ENCODE results near the gene WBP1.
"Not testable (repeated sequence)": the region's sequence is repeated elsewhere in the genome, so short reads cannot be mapped to it uniquely, and the experiment has no call there.

The WBP1 gene

DNA sequence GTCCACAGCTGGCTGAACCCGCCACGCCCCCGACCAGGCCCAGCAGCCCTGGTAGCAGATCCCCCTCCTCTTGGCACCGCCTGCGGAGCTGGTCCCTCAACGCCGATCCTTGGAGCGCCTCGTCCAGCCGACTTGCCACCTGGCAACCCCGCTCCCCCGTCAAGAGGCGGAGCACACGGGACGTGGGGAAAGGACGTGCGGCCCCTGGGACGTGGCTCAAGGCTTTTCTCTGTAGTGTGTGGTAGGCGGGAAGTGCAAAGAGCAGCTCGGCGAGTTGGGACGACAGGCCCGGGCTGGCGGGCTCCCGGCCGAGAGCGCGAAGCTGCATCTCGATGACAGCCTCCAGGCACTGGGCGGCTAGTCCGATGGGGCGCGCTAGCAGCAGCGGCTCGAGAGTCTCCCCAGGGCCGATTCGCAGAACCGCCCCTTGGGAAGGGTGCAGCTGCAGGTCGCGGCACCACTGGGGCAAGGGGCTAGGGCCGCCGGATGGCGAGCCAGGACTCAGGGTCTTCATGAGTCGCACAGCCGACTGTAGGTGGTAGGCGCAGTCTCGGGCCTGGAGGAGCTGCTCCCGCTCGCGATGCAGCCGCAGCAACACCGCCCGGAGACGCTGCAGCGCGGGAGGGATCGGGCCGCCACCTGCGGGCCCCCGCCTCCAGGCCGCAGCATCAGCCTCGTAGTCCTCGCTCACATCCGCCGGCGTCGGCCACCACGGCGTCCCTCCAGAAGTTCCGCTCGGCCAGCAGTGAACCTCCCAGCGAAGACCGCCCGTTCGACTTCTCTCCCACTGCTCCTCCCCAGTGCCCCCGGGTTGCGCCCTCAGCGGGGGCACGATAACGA is 23.9 kb downstream of the WBP1 start:
- DNase-seq = peak in 15 of 58 donors; percentile 51 to 84 (median 71)

DNA sequence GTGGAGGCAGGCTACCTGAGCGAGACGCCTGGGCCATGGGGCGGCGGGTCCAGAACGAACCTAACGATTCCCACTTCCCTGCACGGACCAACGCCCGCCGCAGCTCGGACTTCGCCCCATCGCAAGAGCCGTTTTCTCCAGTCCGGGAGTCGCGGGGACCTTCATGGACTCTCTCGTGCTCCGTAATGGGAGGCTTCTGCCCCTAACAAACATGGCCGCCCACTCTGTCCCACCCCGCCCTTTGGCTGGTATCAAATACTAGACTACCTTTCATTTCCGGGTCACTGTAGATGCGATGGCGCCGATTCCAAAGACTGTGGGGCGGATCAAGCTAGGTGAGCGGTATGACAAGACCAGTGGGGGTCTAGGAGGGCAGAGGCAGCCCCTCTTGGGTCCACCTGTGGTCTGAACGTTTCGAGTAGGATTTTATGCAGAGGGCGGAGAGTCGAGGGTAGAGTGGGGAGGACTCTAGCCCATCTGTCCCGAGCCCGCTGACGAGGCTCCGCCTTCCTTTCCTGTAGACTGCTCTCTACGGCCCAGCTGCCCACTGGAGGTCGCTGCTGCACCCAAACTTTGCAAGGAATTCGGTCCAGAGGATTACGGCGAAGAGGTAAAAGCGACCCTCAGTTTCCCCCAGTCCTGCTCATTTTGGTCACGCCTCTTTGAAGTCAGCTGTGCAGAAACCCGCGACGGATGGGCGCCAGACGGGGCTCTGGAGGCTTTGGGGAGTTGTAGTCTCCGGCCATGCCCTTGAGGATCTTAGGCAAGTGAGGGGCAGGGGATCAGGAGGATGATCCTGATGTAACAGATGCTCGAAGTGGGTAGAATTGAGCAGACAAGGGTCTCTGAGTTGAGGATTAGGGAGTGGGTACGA is 24.8 kb downstream of the WBP1 start, which contains the start of the genes CCDC142 and TTC31:
Gene CCDC142, minus strand, starts transcription at position 198 of the 874 bp plus-strand sequence. Its CDS starts 161 bp downstream, at position 37.
Gene TTC31, plus strand, starts transcription at position 281 of the 874 bp plus-strand sequence. Its CDS starts 15 bp downstream, at position 296.
- peak; percentile 85 to 100 (median 95) for DNase-seq

DNA sequence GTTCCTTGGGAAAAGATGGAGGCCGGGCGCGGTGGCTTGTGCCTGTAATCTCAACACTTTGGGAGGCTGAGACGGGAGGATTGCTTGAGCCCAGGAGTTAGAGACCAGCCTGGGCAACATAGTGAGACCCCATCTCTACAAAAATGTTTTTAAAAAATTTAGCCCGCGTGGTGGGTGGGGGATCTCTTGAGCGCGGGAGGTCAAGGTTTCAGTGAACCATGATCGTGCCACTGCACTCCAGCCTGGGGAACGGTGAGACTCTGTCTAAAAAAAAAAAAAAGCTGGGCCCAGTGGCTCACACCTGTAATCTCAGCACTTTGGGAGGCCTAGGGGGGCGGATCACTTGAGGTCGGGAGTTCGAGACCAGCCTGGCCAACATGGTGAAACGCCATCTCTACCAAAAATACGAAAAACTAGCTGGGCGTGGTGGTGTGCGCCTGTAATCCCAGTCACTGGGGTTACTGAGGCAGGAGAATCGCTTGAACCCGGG is 25.5 kb downstream of the WBP1 start:
- DNase-seq = not testable (repeated sequence)

DNA sequence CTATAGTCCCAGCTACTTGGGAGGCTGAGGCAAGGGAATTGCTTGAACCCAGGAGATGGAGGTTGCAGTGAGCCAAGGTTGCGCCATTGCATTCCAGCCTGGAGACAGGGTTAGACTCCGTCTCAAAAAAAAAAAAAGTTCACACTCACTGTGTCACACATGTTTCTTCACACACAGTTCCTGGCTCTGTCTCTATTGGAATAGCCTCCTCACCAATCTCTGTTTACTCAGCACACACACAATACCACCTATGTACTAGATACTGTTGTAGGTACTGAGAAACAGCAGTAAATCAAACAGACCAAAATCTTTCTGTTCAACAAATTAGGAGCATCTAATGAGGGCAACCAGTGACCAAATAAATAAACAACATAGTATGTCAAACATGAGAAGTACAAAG is 27.9 kb downstream of the WBP1 start:
- DNase-seq = no peak

DNA sequence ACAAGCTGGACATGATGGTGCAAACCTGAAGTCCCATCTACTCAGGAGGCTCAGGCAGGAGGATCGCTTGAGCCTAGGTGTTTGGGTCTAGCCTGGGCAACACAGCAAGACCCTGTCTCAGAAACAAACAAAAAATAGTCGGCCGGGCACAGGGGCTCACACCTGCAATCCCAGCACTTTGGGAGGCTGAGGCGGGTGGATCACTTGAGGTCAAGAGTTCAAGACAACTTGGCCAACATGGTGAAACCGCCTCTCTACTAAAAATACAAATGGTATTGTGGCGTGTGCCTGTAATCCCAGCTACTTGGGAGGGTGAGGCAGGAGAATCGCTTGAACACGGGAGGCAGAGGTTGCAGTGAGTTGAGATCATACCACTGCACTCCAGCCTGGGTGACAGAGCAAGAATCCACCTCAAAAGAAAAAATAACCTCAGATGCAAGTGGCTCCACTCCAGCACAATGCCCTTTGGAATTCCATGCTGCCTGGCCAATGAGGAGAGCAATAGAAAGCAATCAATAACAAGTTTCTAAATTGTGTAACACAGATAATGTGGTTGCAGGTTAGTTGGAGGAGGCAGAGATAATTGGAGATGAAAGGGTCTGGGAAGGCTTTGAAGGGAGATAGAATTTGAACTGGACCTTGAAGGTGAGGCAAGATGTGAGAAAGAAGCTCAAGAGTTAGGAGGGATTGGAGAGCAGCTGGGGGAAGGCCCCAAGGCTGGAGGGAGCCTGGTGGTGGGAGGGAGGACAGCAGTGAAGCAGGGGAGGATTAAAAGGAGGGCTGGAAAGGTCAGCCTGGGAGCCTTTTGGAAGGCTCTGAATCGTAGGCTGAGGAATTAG is 30.6 kb downstream of the WBP1 start:
- DNase-seq = no peak

DNA sequence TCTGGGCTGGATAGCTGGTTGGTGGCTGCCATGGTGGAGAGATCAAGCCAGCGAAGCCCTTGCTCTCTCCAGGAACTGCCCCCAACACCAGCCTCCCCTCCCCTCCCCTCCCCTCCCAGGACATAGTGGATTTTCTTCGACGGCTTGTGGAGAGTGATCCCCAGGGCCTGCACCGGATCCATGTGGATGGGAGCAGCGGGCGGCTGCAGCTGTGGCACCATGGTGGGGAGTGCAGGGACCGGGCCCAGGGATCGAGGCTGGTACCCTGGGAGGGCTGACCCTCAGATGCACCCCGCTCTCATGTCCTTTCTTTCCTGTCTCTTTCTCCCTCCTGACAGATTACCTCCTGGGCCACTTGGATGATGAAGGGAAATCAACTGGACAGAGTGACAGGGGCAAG is 31.7 kb downstream of the WBP1 start:
- DNase-seq = no peak

DNA sequence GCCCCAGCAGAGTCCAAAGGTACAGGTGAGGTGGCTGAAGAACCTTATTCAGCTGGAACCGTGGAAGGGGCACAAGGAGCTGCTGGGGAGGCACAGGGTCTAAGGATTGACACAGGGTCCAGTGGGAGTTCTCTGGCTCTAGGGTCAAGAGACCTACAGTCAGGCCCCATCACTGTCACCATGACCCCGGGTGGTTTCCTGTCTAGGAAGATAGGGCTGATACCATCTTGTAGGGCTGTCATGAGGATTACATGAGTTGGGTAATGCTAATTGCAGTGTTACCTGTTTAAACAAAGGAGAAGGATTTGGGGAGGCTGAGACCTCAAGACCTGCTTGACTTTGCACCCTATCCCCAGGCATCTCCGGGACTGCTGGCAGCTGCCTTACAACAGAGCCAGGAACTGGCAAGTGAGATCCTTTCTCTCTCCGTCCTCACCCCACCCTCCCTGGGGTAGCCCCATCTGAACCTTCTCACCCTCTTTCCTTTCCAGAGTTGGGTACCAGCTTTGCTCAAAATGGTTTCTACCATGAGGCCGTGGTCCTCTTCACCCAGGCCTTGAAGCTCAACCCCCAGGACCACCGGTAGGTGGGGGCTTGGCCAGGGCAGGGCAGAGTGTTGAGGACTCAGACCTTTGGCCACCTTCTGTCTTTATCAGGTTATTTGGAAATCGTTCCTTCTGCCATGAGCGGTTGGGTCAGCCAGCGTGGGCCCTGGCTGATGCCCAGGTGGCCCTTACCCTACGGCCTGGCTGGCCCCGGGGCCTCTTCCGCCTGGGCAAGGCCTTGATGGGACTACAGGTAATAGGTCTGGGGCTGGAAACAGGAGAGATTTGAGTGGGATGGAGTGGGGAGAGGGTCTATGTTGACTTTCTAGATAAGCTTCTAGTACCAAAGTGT is 33.7 kb downstream of the WBP1 start:
- no peak for DNase-seq

DNA sequence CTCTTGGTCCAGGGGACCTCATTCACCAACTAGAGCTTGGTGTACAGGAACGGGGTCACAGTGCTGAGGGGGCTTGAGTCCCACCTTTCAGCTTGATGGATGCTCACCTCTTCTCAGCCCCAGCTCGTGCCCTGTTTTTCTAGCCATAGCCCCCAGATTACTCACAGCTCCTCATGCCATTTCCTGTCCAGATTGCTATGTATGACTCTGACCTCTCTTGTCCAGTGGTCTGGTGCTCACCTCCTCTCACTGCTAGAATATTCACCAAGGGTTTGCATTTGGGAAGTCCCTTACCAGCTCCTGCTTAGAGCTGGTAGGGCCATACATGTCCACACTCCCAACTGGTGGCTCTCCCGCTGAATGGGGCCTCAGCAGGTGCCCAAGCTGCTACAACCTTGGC is 35.3 kb downstream of the WBP1 start:
- no peak for DNase-seq

DNA sequence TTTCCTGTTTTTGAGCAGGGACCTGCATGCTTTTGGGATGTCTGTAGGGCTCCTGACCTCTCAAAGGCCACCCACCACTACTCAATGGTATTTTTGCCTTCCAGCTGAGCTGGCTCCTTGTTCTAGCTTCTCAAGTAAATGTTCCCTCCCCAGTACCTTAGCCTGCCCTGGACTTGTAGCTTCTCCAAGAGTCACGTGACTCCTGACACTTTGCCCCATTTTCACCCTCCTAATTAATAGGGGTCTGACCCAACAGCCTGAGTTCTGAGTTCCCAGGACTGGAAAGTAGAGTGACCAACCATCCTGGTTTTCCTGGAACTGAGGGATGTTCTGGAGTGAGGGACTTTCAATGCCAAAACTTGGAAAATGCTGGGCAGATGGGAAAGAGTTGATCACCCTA is 37.2 kb downstream of the WBP1 start:
- no peak for DNase-seq

DNA sequence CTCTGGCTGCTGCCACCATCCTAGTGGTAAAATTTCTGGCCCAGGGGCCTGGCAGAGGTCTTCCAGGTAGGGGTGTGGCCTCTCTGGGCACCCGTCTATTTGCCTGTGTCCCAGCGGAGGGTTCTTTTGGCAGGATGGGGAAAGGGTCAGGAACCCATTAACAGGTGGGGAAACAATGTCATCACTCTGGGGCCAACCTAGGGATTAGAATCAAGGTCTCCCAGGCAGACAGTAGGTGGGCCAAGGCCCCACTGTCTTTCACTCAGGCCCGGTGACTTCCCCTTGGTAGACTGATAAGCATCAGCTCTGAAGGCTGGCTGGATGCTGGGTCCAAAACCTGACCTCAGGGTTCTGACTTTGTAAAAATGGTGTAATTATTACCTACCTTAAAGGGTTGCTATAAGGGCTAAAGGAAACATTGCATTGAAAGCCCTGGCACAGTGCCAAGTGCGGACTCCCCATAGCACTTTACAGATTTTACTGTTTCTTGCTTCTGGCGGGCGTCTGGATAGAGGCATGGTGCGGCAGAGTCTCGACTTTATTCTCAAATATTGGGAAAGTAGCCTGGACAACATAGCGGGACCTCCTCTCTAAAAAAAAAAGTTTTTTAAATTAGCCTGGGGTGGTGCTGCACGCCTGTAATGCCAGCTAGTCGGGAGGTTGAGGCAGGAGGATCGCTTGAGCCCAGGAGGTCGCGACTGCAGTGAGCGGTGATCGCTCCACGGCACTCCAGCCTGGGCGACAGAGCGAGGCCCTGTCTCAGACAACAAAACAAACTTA is 38.9 kb downstream of the WBP1 start:
- DNase-seq = no peak

DNA sequence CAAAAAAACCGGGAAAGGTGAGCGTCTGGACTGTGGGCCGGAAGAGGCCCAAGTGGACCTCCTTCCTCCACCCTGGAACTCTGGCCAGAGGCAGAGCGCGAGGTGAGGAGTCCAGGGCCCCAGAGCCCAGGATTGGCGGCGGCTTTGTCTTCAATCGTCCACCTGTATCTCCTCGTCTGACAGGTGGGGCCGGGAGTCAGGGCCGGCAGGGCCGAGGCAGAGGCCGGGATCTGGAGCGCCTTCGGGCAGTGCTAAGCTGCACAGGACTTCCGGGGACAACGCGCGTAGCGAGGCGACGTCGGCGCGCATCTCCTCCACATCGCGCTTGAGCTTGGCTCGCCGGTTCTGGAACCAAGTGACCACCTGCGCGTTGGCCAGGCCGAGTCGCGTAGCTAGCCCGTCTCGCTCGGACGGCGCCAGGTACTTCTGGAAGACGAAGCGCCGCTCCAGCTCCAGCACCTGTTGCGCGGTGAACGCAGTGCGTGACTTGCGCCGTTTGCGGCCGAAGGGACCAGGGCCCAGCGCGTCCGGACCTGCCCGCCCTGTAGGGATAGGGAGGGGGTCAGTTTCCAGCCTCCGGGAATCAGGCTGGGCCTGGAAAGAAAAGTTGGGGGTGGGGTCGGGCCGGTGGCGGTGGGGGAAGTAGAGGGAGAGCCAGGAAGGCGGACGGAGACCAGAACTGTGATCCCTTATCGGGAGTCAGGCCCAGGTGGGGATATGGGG is 39.7 kb downstream of the WBP1 start:
- no peak for DNase-seq

DNA sequence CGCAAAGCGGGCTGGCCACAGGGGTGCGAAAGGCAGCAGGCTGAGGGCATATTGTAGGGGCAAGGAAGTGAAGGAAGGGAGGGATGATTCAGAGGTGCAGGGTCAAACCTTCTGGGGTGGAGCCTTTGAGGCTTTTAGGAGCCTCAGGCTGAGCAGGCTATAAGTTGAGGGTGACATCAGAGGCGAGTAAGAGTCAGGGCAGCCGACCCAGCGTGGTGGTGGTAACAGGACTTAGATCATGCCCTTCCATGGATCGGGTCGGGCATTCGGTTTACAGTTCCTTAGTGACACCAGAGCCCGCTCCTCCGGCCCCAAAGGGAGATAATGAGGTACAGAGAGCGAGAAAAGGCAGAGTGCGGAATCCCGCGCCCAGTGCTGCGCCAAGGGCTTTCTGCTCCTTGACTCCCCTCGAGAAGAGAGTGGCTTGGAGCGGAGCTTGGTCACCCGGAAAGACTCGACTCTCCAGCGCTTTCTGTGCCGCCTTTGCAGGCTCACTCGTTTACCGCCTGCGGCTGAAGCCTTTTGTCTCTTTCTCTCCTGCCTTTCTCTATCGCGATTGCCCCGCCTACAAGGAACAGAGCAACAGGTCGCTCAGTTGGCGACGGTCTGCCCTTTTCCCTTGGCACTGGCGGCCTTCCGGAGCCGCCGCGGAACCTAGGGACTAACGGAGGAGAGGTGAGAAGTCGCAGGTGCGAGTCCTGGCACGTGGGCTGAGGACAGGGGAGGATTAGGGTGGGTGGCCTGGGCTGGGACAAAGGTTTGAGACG is 40.4 kb downstream of the WBP1 start:
- DNase-seq = no peak

DNA sequence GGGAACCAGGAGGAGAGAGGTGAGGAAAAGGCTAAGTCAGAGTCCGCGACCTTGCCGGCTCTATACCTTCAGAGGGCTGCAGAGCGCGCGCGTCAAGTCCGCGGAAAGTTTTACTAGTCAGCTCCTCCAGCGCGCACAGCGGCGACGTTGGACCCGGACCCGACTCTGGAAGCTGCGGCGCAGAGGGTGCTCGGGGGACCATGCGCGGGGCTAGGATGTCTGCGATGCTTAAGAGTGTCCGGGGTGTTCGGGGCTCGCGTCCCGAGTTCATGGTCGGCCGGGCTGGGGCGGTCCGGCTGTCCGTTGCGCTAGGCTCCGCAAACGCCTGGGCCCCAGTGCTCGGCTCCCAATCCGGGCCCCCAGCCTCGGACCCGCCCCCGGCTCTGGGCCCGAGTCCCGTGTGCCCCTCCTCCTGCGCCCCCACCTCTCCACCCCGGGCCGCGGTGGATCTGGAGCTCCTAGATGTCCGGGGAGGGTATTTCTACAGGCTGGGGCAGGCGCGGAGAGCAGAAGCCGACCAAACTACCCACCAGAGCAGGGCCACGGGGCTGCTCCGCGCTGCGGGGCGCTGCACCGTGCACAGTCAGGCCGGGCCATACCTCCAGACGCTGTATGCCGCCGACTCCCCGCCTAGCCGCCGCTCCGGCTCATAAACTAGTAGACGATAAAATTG is 41.2 kb downstream of the WBP1 start, which contains the start of gene LBX2:
Gene LBX2, minus strand, starts transcription at position 337 of the 673 bp plus-strand sequence. Its CDS starts 66 bp downstream, at position 271.
- no peak for DNase-seq

DNA sequence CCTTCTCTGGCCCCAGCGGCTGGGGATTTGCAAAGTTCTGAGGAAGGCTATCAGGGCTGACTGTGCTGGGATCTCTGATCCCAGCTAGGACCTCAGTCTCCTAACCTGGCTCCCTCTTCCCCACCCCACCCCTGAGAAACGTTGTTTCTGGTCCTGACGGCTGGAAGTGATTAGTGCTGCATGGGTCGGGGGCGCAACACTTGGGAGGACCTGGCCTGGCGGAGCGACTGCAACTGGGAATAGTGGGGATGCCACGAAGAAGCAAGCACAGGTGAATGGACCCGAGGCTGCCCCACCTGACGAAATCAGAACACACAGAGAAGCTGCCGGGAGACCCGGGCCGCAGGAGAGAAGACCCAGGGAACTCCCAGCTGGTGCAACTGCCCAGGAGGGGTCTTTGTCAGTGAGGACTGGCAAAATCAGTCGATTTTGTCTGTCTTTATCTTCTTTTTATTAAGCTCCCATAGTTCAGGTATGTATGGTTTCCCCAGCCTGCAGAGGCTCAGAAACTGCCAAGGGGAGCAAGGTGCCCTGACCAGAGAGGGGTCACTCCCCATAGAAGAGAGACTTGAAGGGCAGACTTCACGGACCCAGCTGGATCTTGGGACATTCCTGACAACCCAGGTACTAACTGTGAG is 41.8 kb downstream of the WBP1 start:
- no peak for DNase-seq

DNA sequence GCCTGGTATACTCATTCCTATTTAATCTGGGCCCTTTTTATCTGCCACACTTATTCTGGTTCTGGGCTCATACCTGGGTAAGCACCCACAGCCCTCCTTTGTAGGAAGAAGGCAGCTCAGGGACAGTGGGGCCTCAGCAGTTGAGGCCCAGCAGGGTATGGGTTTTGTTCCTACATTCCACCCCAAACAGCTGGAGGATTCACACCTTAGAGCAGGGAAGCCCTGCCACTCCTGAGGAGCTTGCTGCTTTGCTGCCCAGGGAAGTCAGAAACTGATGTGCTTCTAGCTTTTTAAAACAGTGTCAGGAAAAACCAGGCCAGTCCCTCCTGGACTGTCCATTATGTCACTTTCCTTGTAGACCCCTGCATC is 42.3 kb downstream of the WBP1 start:
- no peak for DNase-seq

DNA sequence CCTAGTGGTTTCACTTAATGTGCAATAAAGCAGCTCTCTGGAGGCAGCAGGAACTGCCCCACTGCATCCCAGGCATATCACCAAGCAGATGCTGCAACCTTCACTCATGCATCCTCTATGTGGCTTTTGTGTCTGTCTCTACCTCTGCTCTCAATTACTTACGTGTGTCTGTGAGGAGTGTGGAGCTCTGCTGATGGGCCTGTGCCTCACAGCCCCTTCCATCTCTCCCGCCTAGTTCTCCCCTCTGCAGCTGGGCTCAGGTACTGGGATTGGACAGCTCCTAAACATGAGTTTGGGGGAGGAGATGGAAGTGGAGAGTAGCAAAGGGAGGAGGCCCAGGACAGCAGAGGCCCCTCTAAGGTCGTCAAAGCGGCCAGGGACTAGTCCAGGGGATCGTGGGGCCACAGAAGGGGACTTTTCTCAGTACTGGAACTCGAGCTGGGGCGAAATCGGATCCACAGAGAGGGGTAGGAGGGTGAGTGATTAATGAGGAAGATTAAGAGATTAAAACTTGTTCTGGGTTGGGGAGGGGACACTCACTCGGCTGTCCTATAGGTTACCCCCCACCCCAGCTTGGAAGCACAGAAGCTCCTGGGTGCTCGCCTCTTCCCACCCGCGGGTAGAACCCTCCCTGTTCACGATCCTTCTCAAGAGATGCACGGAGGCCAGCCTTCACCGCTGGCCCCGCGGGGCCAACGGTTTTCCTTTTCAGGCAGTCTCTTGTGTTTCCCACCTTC is 43.3 kb downstream of the WBP1 start:
- no peak for DNase-seq
